GM18526 (cell line): ENCODE data around the gene HTR1A.

Experiments used
- POLR2A ChIP-seq: IDR thresholded peaks from 3 replicates; pipeline ENCODE4 v1.6.1; 2011; ENCODE audit not compliant: insufficient read length; ENCODE audit errors: extremely low read depth

HTR1A gene

GRCh38 chr5:63928451-63928850, 33.8 kb downstream of the HTR1A start:
- no peak for TF ChIP-seq POLR2A

- TF ChIP-seq POLR2A: no peak
Measured at GRCh38 chr5:63923914-63924313, 38.3 kb downstream of the HTR1A start.

- TF ChIP-seq POLR2A: no peak
Measured at GRCh38 chr5:63919763-63920478, 42.3 kb downstream of the HTR1A start.

GRCh38 chr5:63916786-63917185, 45.5 kb downstream of the HTR1A start:
- no peak for TF ChIP-seq POLR2A

GRCh38 chr5:63911871-63912270, 50.4 kb downstream of the HTR1A start:
- TF ChIP-seq POLR2A: no peak
